Measurements from ENCODE around the gene DNAH1.
"Not testable (repeated sequence)": the region's sequence is repeated elsewhere in the genome, so short reads cannot be mapped to it uniquely, and the experiment has no call there.

The DNAH1 gene

GRCh38 chr3:52315977-52316764, at the start of gene DNAH1:
TSS of gene DNAH1 (plus strand) at chr3:52316319. CDS start at chr3:52322443, 6,124 bp downstream.
- DNase-seq (ENCODE audit: low read depth), result no peak

DNA sequence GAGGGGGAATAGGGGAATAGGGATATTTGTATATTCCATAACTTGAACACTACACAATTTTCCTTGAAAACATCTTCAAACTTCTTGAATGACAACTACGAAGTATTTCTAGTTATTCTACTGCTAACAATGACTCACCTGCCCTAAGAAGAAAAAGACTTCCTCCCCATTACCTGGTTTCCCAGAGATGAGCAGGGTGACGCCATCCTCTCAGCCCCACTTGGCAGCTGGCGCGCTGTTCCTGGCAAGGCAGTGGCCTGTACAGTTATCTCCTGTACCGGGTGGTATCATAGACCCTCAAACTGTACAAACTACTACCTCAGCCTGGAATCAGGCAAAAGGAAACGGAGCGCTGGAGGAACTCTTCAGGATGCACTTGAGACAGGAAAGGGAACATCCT, 48.1 kb upstream of the DNAH1 start:
- no peak for DNase-seq (ENCODE audit: low read depth)

DNA sequence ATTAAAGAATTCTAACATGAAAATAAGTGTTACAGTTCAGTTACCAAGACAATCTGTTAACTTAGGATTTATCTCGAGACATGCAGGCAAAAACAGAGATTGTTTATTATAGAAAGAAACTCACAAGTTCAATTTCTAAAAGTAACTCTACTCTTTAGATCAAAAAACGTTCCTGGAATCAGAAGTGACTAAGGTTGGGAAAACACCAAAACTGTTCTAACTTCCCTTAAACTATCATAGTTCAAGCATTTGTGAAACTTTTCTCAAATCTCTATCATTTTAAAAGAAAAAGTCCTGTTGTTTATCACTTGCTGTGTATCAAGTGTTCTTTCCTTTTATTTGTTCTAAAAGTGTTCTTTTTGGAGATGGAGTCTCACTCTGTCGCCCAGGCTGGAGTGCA, 46.3 kb upstream of the DNAH1 start:
- DNase-seq (ENCODE audit: low read depth), result no peak

DNA sequence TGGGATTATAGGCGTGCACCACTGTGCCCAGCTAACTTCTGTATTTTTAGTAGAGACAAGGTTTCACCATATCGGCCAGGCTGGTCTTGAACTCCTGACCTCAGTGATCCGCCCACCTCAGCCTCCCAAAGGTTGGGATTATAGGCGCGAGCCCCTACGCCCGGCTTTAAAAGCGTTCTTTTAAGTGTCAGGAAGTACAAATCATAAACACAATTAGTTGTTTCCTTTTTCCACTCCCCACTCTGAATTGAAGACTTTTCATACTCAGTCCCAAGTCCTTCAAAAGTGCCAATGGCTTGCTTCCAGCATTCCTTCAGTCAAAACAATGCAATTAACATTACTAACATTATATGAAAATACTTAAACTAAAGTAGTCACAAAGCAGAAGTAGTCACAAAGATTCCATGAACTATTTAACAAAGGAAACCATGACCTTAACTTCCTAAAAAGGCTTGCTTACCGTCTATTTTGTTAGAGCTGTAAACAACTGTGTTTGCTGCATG, 45.8 kb upstream of the DNAH1 start:
- DNase-seq (ENCODE audit: low read depth), result no peak

GRCh38 chr3:52272172-52272571, 43.9 kb upstream of the DNAH1 start:
- not testable (repeated sequence) for DNase-seq (ENCODE audit: low read depth)

DNA sequence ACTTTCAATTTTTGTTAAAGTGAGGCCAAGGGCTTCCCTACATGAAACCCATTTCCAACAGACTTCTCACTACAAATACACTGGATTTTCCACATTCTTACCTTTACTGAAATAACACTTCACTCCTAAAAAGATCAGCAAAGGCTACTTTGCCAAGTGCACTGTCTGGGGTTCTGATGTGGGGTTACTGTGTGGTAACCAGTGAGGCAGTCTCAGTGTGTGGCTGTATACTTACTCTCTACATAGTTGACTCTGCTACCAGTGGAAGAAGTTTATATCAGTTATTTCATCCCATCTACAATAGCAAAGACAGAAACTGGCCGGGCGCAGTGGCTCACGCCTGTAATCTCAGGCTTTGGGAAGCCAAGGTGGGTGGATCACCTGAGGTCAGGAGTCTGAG, 43.3 kb upstream of the DNAH1 start:
- DNase-seq (ENCODE audit: low read depth), result no peak

- not testable (repeated sequence) for DNase-seq (ENCODE audit: low read depth)
These were observed 41.3 kb upstream of the DNAH1 start for GRCh38 chr3:52274781-52275180.

- peak; percentile 73 for DNase-seq (ENCODE audit: low read depth)
These were observed 38.8 kb upstream of the DNAH1 start for GRCh38 chr3:52277071-52277964.

DNA sequence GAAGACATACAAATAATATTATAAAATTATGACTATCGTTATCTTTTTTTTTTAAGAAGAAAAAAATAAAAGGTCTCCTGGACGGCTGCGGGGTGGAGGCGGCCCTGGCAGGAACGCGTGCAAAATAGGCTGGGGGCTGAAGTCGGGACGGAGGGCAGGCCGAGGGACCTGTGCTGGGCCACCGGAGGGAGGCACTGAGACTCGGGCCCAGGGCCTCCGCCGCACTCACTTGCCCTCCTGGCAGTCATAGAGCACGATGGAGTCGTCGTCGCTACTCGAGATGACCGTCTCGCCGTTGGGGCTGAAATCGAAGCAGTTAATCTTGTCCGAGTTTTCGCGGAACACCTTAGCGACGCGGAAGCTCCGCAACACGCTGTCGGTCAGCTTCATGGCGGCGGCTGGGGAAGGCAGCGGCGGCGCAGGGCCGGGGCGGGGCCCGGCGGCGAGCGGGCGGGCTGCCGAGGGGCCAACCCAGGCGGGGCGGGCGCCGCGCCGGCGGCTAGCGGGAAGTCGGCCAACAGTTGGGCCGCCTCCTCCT, 38.1 kb upstream of the DNAH1 start:
- no peak for DNase-seq (ENCODE audit: low read depth)

DNA sequence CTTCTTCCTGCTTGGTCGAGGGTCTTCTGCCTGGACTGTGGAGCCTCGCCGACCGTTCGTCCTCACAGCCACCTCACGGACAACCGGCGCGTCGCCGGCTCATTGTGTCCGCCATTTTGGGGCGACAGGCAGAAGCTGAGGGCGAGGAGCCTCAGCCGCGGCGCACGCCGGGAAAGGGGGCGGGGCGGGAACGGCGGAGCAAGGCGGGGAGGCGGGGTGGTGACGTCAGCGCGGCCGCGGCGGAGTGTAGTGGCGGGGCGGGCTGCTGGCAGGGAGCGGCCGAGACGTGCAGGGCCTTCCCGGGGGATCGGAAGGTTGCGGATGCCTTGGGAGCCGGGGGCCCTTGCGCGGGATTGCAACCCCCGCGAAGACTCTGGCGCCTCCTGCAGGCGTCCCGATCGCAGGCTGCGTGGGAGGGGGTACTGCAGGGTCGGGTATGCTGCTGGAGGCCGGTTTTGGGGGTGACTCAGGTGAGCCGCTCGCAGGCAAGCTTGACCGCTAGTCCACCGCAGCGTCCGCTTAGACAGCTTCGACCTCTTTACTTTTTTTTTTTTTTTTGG, 37.5 kb upstream of the DNAH1 start, which contains the start of gene WDR82:
WDR82 (minus strand) TSS at position 140 of the 560 bp plus-strand sequence. CDS start 288 bp downstream, outside the sequence.
- DNase-seq (ENCODE audit: low read depth), result peak; percentile 97

GRCh38 chr3:52279596-52279995, 36.5 kb upstream of the DNAH1 start:
- no peak for DNase-seq (ENCODE audit: low read depth)

DNA sequence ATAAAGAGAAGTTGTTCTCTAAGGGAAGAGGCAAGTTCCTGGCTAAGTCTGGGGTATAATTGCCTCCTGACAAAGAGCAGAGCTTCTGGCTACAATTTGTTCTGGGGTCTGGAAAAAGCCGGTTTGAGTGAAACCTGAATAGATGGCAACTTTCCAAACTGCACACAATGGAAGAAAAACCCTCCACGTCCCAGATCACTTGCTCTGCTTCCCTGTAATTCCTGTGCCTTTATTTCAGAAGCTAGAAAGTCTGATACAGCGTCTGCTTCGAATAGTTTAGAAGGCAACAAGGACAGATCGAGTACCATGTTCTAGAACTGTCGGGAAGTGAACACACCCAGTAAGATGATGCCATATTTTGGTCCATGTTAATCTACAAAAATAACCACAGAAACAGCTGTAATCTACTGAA, 36.1 kb upstream of the DNAH1 start:
- DNase-seq (ENCODE audit: low read depth), result no peak

- DNase-seq (ENCODE audit: low read depth), result no peak
These were observed 33.9 kb upstream of the DNAH1 start for GRCh38 chr3:52281981-52282801.

DNA sequence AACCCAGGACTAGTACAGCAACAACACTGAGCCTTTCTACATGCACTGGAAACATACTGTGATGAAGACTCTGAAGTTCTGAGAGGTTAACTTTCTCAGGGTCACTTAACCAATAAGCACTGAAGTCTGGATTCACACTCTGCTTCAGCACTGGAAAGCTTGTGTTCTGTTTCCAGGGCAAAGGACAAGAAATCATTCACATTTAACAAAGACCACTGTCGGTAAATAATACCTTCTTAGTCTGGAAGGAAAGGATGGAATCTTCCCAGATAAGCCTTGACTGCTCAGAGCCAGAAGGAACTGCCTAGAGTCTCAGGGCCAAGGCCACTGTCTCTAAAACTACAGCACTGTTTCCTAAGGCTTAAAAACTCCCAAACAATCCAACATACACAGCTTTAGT, 32.8 kb upstream of the DNAH1 start:
- no peak for DNase-seq (ENCODE audit: low read depth)

- DNase-seq (ENCODE audit: low read depth), result not testable (repeated sequence)
These were observed 32.1 kb upstream of the DNAH1 start for GRCh38 chr3:52284051-52284450.

DNA sequence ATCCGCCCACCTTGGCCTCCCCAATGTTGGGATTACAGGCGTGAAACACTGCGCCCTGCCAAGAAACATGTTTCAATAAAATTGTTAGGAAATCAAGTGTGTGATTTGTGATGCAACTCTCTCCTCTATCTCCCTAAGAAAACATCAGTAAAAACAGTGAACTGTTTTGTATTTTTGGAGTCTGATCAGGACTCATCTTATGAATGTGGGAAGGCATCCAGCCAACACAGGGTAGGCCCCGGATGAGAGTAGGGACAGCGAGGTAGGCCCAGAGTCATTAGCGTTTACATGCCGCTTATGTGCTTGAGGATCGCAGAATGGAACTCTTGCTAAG, 29.4 kb upstream of the DNAH1 start:
- no peak for DNase-seq (ENCODE audit: low read depth)

GRCh38 chr3:52288674-52289073, 27.4 kb upstream of the DNAH1 start:
- no peak for DNase-seq (ENCODE audit: low read depth)

- no peak for DNase-seq (ENCODE audit: low read depth)
These were observed 26.8 kb upstream of the DNAH1 start for GRCh38 chr3:52289338-52289746.

GRCh38 chr3:52289747-52290595, 26.1 kb upstream of the DNAH1 start:
- DNase-seq (ENCODE audit: low read depth), result no peak

All from activated T-cell treated with anti-CD3 and anti-CD28 coated beads for 24 hours (primary cell).